ENCODE results near the gene DFFA. TPM values are rescaled to one million over a fixed set of nuclear protein-coding genes. Genes with fewer than 3 reads are reported as not detected.

DFFA gene
- total RNA-seq, 2 donors from 2014 or later, result 19.2 to 38.0 TPM

DNA sequence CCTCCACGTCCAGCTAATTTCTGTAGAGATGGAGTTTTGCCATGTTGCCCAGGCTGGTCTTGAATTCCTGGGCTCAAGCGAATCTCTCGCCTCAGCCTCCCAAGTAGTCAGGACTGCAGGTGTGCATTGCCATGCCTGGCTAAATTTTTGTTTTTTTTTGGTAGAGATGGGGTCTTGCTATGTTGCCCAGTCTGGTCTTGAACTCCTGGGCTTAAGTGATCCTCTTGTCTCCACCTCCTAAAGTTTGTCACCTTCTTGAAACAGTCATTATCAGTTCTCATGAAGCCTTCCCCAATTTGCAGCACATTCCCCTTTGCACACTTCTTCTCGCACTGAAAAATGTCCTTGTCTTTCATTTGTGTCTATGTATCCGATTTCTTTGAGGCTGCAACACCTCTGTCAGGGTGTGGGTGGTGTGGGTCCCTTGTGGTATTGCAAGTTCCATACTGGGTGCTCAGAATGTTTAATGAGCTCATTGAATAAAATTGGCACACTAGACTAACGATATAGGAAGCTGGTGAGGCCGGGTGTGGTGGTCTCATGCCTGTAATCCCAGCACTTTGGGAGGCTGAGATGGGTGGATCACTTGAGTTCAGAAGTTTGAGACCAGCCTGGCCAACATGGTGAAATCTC, 25.4 kb downstream of the DFFA start:
- no peak for DNase-seq
- intact Hi-C loops (cut with DNase I), result no loop called here
- H3K9me3 ChIP-seq, result no peaks in the 10 kb centered on the region
- no peaks in the 10 kb centered on the region for H3K36me3 ChIP-seq
- no peak overlapping the region for H3K4me3 ChIP-seq
- no peak overlapping the region for H3K27ac ChIP-seq
- TF ChIP-seq, protein P1, sequence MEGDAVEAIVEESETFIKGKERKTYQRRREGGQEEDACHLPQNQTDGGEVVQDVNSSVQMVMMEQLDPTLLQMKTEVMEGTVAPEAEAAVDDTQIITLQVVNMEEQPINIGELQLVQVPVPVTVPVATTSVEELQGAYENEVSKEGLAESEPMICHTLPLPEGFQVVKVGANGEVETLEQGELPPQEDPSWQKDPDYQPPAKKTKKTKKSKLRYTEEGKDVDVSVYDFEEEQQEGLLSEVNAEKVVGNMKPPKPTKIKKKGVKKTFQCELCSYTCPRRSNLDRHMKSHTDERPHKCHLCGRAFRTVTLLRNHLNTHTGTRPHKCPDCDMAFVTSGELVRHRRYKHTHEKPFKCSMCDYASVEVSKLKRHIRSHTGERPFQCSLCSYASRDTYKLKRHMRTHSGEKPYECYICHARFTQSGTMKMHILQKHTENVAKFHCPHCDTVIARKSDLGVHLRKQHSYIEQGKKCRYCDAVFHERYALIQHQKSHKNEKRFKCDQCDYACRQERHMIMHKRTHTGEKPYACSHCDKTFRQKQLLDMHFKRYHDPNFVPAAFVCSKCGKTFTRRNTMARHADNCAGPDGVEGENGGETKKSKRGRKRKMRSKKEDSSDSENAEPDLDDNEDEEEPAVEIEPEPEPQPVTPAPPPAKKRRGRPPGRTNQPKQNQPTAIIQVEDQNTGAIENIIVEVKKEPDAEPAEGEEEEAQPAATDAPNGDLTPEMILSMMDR (IDR thresholded peaks at IDR 0.05), result no peak
- H3K27me3 ChIP-seq, result no peaks in the 10 kb centered on the region
- H3K9ac ChIP-seq (ENCODE audit: low read depth in 2 of 2, low read length in 2 of 2), result no peak overlapping the region
- H3K4me1 ChIP-seq, result no peaks in the 10 kb centered on the region

DNA sequence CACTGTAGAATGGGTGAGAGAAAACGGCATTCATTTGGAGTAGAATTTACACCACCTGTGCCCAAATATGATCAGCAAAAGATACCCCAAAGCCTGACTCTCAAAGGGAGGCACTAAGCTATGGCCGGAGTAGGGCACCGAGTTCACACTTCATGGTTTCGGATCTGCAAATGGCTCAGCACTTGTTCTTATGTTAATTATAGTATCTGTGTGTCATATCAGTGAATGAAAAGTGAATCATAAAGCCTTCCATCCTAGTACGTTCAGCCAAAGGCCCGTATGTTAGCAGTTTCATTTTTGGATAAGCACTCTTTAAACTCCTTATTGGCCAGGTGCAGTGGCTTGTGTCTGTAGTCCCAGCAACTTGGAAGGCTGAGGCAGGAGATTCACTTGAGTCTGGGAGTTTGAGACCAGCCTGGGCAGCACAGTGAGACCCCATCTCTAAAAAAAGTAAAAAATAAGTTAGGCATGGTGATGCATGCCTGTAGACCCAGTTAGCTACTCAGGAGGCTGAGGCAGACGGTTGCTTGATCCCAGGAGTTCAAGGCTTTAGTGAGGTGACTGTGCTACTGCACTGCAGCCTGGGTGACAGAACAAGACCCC, 27.4 kb downstream of the DFFA start:
- Histone ChIP-seq H3K9me3 (no peaks in the 10 kb centered on the region), H3K27ac (no peak overlapping the region), H3K4me3 (no peak overlapping the region), H3K36me3 (no peaks in the 10 kb centered on the region), H3K9ac (ENCODE audit: low read depth in 2 of 2, low read length in 2 of 2) (no peak overlapping the region), H3K4me1 (no peaks in the 10 kb centered on the region), H3K27me3 (no peaks in the 10 kb centered on the region)
- no peak for DNase-seq
- intact Hi-C loops (cut with DNase I), result no loop called here
- TF ChIP-seq, protein P1 (IDR thresholded peaks at IDR 0.05), result no peak

DNA sequence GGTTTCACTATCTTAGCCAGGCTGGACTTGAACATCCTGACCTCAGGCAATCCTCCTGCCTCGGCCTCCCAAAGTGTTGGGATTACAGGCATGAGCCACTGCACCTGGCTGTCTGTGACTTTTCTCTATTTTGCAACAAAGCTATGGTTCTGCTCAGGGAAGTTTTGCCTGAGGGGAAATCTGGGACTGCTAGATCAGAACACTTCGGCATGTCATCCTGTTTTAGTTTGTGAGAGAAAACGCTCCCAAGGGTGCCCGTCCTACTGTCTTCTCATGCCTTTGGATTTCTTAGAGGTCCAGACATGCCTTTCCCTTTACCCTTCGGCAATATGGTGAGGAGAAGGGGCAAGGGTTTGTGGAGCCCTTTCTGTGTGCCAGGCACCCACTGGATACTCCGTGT, 28.1 kb downstream of the DFFA start:
- Histone ChIP-seq H3K4me3 (no peak overlapping the region), H3K27me3 (no peaks in the 10 kb centered on the region), H3K9me3 (no peaks in the 10 kb centered on the region), H3K27ac (no peak overlapping the region), H3K36me3 (no peaks in the 10 kb centered on the region), H3K4me1 (no peaks in the 10 kb centered on the region), H3K9ac (ENCODE audit: low read depth in 2 of 2, low read length in 2 of 2) (no peak overlapping the region)
- TF ChIP-seq, protein P1 (IDR thresholded peaks at IDR 0.05), result no peak
- DNase-seq, result no peak
- intact Hi-C loops (cut with DNase I), result no loop called here

- intact Hi-C loops (cut with DNase I), result no loop called here
- Histone ChIP-seq H3K9ac (ENCODE audit: low read depth in 2 of 2, low read length in 2 of 2) (no peak overlapping the region), H3K4me1 (no peaks in the 10 kb centered on the region), H3K27ac (no peak overlapping the region), H3K27me3 (no peaks in the 10 kb centered on the region), H3K36me3 (no peaks in the 10 kb centered on the region), H3K9me3 (no peaks in the 10 kb centered on the region), H3K4me3 (no peak overlapping the region)
- no peak for DNase-seq
- TF ChIP-seq, protein P1 (IDR thresholded peaks at IDR 0.05), result no peak
Observed at GRCh38 chr1:10440794-10441193, 31.5 kb downstream of the DFFA start.

GRCh38 chr1:10440305-10440704, 32.0 kb downstream of the DFFA start:
- TF ChIP-seq, protein P1 (IDR thresholded peaks at IDR 0.05), result no peak
- Histone ChIP-seq H3K9ac (ENCODE audit: low read depth in 2 of 2, low read length in 2 of 2) (no peak overlapping the region), H3K4me3 (no peak overlapping the region), H3K4me1 (no peaks in the 10 kb centered on the region), H3K9me3 (no peaks in the 10 kb centered on the region), H3K27ac (no peak overlapping the region), H3K27me3 (no peaks in the 10 kb centered on the region), H3K36me3 (no peaks in the 10 kb centered on the region)
- intact Hi-C loops (cut with DNase I), result no loop called here
- no peak for DNase-seq
